ENCODE data around the gene LRRC74A. TPM values are rescaled to one million over a fixed set of nuclear protein-coding genes. Genes with fewer than 3 reads are reported as not detected.

LRRC74A gene
- total and polyA plus RNA-seq, 10 of the 15 experiments (the other 5 are each of a cell fraction or from before 2014, with no cell fraction given): not detected

DNA sequence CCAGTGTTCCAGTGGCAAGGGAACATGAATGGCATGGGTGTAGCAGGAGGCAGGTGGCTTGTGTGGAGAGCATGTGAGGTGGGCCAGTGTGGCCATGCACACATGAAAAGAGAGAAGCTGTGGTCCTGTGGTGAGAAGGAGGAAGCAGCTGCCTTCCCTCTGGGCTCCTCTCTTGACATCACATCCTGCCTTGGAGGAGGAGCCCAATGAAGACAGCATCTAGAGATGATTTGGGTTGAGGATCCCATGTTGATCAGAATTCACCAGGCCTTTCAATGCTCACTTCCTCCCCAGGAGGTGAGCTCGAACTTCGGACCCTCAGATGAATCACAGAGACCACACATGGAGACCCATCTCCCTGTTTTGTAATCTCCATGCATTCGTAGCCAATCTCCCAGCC lies 82.6 kb downstream of the LRRC74A start (continued):
- no peak for TF ChIP-seq PRDM15 (CRISPR knock-in tag; IDR thresholded peaks at IDR 0.05)
- peak in 1 of 2 experiments; percentile 12; a peak in 1 of 4 replicates for TF ChIP-seq EP300 (IDR thresholded peaks at IDR 0.05; ENCODE audit: borderline replicate concordance in 1 of 2, control insufficient read depth in 1 of 2, low read depth in 2 of 2, low read length in 2 of 2)
- TF ChIP-seq SIN3A (IDR thresholded peaks at IDR 0.05; ENCODE audit: low read depth, low read length): no peak
- no peak for TF ChIP-seq ZBTB40 (IDR thresholded peaks at IDR 0.05; ENCODE audit: borderline replicate concordance)
- no peak for TF ChIP-seq JUNB (IDR thresholded peaks at IDR 0.05)
- TF ChIP-seq, protein P1, sequence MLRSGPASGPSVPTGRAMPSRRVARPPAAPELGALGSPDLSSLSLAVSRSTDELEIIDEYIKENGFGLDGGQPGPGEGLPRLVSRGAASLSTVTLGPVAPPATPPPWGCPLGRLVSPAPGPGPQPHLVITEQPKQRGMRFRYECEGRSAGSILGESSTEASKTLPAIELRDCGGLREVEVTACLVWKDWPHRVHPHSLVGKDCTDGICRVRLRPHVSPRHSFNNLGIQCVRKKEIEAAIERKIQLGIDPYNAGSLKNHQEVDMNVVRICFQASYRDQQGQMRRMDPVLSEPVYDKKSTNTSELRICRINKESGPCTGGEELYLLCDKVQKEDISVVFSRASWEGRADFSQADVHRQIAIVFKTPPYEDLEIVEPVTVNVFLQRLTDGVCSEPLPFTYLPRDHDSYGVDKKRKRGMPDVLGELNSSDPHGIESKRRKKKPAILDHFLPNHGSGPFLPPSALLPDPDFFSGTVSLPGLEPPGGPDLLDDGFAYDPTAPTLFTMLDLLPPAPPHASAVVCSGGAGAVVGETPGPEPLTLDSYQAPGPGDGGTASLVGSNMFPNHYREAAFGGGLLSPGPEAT (IDR thresholded peaks at IDR 0.05; ENCODE audit: low read depth): no peak
- no peak for TF ChIP-seq SUPT20H (IDR thresholded peaks at IDR 0.05; ENCODE audit: borderline replicate concordance, control insufficient read depth, low read depth, low read length)
- TF ChIP-seq, protein P2, sequence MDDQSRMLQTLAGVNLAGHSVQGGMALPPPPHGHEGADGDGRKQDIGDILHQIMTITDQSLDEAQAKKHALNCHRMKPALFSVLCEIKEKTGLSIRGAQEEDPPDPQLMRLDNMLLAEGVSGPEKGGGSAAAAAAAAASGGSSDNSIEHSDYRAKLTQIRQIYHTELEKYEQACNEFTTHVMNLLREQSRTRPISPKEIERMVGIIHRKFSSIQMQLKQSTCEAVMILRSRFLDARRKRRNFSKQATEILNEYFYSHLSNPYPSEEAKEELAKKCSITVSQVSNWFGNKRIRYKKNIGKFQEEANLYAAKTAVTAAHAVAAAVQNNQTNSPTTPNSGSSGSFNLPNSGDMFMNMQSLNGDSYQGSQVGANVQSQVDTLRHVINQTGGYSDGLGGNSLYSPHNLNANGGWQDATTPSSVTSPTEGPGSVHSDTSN (IDR thresholded peaks at IDR 0.05; ENCODE audit: insufficient replicate concordance, low read depth, low read length): peak; percentile 33
- TF ChIP-seq SKIL (IDR thresholded peaks at IDR 0.05; ENCODE audit: low read depth, poor library complexity, severe bottlenecking): no peak
- no peak for TF ChIP-seq EGR1 (IDR thresholded peaks at IDR 0.05; ENCODE audit: borderline replicate concordance in 1 of 2, low read depth in 2 of 2, low read length in 2 of 2)
- TF ChIP-seq, protein P3, sequence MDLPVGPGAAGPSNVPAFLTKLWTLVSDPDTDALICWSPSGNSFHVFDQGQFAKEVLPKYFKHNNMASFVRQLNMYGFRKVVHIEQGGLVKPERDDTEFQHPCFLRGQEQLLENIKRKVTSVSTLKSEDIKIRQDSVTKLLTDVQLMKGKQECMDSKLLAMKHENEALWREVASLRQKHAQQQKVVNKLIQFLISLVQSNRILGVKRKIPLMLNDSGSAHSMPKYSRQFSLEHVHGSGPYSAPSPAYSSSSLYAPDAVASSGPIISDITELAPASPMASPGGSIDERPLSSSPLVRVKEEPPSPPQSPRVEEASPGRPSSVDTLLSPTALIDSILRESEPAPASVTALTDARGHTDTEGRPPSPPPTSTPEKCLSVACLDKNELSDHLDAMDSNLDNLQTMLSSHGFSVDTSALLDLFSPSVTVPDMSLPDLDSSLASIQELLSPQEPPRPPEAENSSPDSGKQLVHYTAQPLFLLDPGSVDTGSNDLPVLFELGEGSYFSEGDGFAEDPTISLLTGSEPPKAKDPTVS (IDR thresholded peaks at IDR 0.05; ENCODE audit: low read depth, low read length): no peak
- TF ChIP-seq EED (IDR thresholded peaks at IDR 0.05; ENCODE audit: low read depth): 0 out of 2 replicates have a peak, but pooled peaks have one; percentile 15
- TF ChIP-seq RUNX3 (IDR thresholded peaks at IDR 0.05; ENCODE audit: low read length): peak; percentile 86
